A172 (cell line): ENCODE data around the gene PGBD5. TPM values are rescaled to one million over a fixed set of nuclear protein-coding genes. Genes with fewer than 3 reads are reported as not detected.

Experiments used
- DNase-seq: peaks from one replicate; pipeline ENCODE4 v3.0.0-alpha.2; 2015; ENCODE audit warnings: low spot score
- total RNA-seq: library from RNA; depleted of rRNA; stranded (reverse); fragments of >200 nt; shearing (Covaris generic); gene quantifications from 2 replicates; pipeline ENCODE4 v1.2.3, GENCODE V29; 2014

The PGBD5 gene
- total RNA-seq, 1 experiment from 2014 or later: 2.2 TPM

- DNase-seq: no peak
Measured at GRCh38 chr1:230376296-230376695, 49.8 kb downstream of the PGBD5 start.

- no peak for DNase-seq
Measured at GRCh38 chr1:230375780-230376179, 50.4 kb downstream of the PGBD5 start.

GRCh38 chr1:230375147-230375546 is 51.0 kb downstream of the PGBD5 start:
- no peak for DNase-seq

GRCh38 chr1:230371923-230372703 is 54.0 kb downstream of the PGBD5 start:
- DNase-seq: no peak

- no peak for DNase-seq
Measured at GRCh38 chr1:230370109-230370508, 56.0 kb downstream of the PGBD5 start.

GRCh38 chr1:230368871-230369270 is 57.3 kb downstream of the PGBD5 start:
- no peak for DNase-seq

GRCh38 chr1:230368363-230368762 is 57.8 kb downstream of the PGBD5 start:
- no peak for DNase-seq

- DNase-seq: no peak
Measured at GRCh38 chr1:230366504-230366915, 59.6 kb downstream of the PGBD5 start.

- no peak for DNase-seq
Measured at GRCh38 chr1:230365723-230366307, 60.3 kb downstream of the PGBD5 start.

GRCh38 chr1:230362949-230363348 is 63.2 kb downstream of the PGBD5 start:
- no peak for DNase-seq

GRCh38 chr1:230361941-230362340 is 64.2 kb downstream of the PGBD5 start:
- no peak for DNase-seq

- peak; percentile 75 for DNase-seq
Measured at GRCh38 chr1:230359992-230360668, 66.0 kb downstream of the PGBD5 start.

- DNase-seq: no peak
Measured at GRCh38 chr1:230356869-230357794, 69.0 kb downstream of the PGBD5 start.

GRCh38 chr1:230356190-230356589 is 69.9 kb downstream of the PGBD5 start:
- DNase-seq: no peak

GRCh38 chr1:230355594-230355993 is 70.5 kb downstream of the PGBD5 start:
- DNase-seq: no peak

- DNase-seq: no peak
Measured at GRCh38 chr1:230355128-230355527, 71.0 kb downstream of the PGBD5 start.

- DNase-seq: no peak
Measured at GRCh38 chr1:230354005-230354404, 72.1 kb downstream of the PGBD5 start.

- no peak for DNase-seq
Measured at GRCh38 chr1:230352537-230352936, 73.6 kb downstream of the PGBD5 start.

GRCh38 chr1:230351983-230352382 is 74.1 kb downstream of the PGBD5 start:
- DNase-seq: no peak

GRCh38 chr1:230351514-230351913 is 74.6 kb downstream of the PGBD5 start:
- DNase-seq: no peak

- DNase-seq: peak; percentile 71
Measured at GRCh38 chr1:230350208-230350921, 75.8 kb downstream of the PGBD5 start.
